Activated CD4-positive, CD25-positive, alpha-beta regulatory T cell treated with anti-CD3 and anti-CD28 coated beads, Interleukin-2, amount 50 U/mL, for 24 hours (primary cell): ENCODE data around the gene EXOSC1.
"Not testable (repeated sequence)": the region's sequence is repeated elsewhere in the genome, so short reads cannot be mapped to it uniquely, and the experiment has no call there.

ENCODE experiments used
- ATAC-seq, 2 donors: fragments of 150-1000 bp; cut with Tn5 transposase; one replicate each; pipeline ENCODE4 v1.10.0; 2021; ENCODE audit warnings: mild to moderate bottlenecking in 1 of 2, moderate library complexity in 1 of 2

EXOSC1 gene

DNA sequence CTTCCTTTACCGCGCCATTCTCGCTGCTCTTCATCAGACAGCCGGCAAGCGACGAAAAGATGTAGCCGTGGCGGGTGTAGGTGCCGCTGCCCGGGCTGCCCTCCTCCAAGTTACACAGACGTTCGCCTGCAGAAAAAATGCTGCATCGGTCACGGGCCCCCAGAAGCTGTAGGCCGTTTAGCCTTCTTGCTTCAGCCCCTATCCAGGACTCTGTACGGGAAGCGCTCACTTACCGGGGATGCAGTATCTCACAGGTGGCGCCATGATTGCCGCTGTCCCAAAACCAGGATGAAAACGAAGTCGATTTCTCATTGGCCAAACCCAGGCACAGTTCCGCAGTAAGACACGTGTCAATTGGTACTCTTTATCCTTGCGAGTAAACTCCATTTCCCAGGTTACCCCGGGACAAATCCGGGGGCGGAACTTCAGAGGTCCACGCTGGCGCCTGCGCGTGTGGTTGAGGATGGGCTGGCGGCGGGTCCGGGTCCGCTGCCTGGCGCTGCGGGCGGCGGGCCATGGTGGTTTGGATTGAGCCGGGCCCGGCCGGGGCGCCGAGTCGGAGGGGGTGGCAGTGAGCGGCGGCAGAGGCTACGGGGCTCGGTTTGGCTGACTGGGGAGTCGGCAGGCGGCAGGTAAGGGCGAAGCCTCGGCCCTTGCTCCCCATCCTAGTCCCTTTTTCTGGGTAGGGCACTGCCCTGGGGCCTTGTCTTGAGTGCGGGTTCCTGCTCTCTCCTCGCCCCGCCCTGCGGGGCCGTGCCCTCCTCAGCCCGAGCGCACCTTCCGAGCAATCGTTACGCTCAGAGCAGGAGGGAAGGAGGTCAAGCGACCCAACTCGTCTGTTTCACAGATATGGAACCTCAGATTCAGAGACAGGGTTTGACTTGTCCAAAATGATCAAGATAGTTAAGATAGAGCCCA lies at the start of gene EXOSC1, which contains the start of gene ZDHHC16:
EXOSC1 (minus strand) TSS at position 285 of the 918 bp plus-strand sequence; CDS start at position 264, 21 bp downstream.
ZDHHC16 (plus strand) TSS at position 454 of the 918 bp plus-strand sequence. CDS start 5,501 bp downstream, outside the sequence.
- peak; percentile 91 to 94 for ATAC-seq

- ATAC-seq, result no peak
Observed at GRCh38 chr10:97494863-97495506, 49.2 kb upstream of the EXOSC1 start.

DNA sequence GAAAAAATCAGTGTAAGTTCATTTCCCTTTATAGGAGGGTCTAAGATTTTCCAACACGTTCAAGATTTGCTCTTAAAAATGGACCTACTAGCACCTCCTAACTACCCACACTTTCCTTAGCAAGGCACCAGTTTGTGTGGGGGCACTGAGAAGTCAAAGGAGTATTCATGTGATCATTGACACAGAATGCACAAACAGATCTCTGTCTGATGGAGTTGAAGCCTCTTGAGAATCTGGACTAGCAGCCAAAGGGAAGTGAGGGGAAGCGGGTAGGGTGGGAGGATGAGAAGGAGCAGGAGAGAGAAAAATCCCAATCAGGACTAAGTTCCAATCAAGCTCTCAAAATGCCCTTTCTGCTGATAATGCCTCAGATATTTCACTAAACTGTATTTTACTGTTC lies 48.3 kb upstream of the EXOSC1 start:
- no peak for ATAC-seq

GRCh38 chr10:97490592-97490991 lies 44.8 kb upstream of the EXOSC1 start:
- no peak for ATAC-seq

DNA sequence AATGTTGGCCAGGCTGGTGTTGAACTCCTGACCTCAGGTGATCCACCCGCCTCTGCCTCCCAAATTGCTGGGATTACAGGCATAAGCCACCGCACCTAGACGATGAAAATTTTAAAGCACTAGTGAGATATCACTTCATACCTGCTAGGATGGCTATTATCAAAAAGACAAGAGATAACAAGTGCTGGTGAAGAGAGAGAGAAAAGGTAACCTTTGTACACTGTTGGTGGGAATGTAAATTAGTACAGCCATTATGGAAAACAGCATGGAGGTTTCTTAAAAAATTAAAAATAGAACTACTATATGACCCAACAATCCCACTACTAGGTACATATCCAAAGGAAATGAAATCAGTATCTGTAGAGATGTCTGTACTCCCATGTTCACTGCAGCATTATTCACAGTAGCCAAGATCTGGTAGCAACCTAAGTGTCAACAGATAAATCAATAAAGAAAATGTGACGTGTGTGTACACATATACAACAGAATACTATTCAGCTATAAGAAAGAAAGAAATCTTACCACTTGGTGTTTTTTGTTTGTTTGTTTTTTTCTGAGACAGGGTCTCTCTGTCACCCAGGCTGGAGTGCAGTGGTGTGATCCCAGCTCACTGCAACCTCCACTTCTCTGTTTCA lies 40.0 kb upstream of the EXOSC1 start:
- no peak for ATAC-seq

DNA sequence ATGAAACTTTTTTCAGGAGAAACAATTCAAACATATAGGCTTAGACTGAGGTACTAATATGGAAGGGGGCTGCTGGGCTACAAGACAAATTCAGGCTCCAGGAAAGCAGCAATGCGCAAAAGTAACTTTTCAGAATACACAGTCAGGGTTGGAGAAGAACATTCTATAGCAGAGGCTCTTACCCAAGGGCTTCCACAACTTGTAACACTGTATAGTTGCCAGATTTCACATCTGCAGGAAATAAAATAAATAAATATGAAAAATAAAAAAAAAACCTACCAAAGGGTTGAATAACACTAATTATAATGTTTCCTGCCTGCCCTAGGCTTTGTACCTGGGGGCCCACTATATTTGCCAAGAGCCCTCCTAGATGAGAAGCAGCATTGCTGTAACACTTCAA lies 38.1 kb upstream of the EXOSC1 start:
- no peak for ATAC-seq

- no peak for ATAC-seq
Observed at GRCh38 chr10:97483506-97483905, 37.7 kb upstream of the EXOSC1 start.

DNA sequence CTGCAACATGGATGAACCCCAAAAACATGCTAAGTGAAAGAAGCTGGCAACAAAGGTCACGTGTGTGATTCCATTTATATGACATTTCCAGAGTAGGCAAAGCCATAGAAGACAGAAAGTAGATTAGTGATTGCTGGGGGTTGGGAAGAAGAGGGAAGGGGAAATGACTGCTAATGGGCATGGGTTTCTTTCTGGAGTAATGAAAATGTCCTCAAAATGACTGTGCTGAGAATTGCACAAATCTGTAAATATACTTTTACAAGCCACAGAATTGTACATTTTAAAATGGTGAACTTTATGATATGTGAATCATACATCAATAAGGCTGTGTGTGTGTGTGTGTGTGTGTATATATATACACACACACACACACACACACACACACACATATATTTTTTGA lies 36.6 kb upstream of the EXOSC1 start:
- ATAC-seq, result no peak

DNA sequence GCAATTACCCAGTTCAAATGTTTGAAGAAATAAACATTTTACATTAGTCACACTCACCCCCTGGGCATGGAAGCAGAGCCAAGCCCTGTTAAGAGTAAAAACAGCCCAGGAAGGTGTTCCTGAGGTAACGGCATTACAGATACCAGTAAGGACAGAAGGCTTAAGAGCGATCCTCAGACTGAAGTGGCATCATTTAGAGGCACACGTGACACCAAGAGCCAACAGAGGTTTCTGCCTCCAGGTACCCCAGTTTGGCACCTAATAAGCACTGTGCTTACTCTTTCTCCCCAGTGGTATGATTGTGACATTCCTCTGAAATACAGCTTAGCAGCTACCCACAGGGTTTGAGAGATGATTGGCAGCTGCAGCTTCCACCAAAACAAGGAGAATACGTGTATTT lies 35.3 kb upstream of the EXOSC1 start:
- ATAC-seq, result no peak

- ATAC-seq, result no peak
Observed at GRCh38 chr10:97479939-97480338, 34.1 kb upstream of the EXOSC1 start.

DNA sequence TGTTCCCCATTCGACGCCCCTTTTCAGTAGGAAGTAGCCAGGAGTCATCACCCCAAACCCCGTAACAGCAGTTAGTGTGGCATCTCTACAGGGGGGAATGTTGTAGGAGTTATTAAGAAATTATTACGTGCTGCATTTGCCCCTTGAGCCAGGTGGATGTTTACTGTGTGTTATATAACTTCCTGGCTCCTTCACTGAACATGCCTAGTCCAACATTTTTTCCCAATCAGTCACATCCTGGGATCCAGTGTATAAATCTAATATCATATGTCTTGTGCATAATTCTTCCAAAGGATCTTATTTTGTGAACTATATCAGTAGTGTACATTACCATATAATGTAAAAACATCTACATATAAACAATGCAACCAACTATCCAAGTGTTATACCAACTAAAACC lies 33.6 kb upstream of the EXOSC1 start:
- ATAC-seq, result not testable (repeated sequence)

DNA sequence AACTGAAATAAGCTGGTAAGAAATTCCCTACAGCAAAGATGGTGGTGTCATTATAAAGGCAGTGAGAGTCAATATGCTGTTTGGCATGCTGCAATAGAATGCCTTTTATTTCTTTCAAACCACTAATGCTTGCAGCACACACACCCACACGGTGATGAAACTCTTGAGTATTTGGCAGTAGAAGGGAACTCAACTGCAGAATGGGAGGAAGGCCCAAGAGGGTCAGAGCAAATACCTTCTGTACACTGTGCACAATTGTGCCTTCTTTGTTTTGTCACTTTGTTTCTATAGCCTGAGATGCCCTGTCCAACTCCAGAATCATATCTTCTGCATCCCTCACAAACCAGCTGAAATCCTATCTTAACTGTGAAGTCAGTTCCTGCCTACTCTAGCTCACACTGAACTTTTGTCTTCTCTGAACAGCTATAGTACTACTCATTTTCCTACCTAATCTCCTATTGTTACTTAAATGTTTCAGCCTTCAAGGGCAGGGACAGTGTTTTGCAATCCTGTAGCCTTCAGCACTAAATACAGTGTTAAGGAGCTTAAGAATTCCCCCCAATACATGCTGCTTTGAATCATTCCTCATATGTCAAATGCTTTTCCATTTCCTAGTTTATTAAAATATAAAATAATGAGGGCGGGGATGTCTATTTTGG lies 30.3 kb upstream of the EXOSC1 start:
- ATAC-seq, result no peak

GRCh38 chr10:97474918-97475317 lies 29.1 kb upstream of the EXOSC1 start:
- ATAC-seq, result no peak

DNA sequence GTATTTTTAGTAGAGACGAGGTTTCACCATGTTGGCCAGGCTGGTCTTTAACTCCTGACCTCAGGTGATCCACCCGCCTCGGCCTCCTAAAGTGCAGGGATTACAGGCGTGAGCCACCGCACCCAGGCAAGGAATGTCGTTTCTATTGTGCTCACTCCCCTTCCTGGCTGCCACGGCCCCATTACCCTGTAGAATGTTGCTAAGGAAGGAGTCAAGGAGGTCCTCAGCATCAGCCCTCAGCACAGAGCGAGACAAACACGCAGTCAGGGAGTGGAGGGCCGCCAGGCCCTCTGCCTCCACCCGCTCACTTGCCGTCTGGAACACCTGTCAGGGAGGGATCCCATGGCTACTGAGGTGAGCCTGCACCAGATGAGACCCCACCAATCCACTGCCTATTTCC lies 23.0 kb upstream of the EXOSC1 start:
- ATAC-seq, result not testable (repeated sequence)

GRCh38 chr10:97468162-97468561 lies 22.4 kb upstream of the EXOSC1 start:
- ATAC-seq, result no peak

GRCh38 chr10:97466755-97467154 lies 20.9 kb upstream of the EXOSC1 start:
- no peak for ATAC-seq

DNA sequence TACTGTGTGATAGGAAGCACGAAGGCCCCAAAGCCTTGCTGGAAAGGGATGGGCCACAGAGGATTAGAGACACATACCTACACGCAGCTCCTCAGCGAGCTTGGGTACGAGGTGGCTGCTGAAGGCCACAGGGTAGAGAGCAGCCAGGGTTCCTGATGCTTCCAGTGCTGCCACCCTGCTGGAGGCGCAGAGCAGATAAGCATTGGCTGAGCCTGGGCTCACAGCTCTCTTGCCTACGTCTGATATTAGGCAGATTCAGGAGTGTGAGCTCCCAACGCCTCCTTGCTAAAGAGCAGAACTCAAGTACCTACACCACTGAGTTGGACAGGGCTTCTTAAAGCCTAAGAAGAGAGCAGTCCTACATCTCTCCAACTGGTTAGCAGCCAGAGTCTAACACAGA lies 20.2 kb upstream of the EXOSC1 start:
- no peak for ATAC-seq

- no peak for ATAC-seq
Observed at GRCh38 chr10:97464226-97464625, 18.4 kb upstream of the EXOSC1 start.

GRCh38 chr10:97463363-97464132 lies 17.7 kb upstream of the EXOSC1 start:
- ATAC-seq, result peak in 1 of 2 donors; percentile 47

DNA sequence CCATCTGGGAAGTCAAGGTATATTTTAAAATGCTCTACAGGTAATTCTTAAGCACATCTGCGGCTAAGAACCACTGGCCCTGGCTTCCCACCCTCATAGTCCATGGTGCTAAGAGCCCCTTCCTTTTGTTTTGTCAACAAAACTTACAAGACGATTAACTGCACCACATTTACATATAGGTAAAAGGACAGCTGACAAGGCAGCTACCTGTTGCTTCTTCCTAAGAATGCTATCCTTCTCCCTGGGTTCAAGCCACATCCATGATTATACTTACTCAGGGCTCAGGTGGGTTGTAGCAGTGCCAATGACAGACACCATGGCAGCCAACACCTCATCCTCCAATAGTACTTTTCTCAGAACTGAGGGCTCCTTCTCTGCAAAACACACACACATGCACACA lies 16.5 kb upstream of the EXOSC1 start:
- ATAC-seq, result no peak

GRCh38 chr10:97459933-97460332 lies 14.1 kb upstream of the EXOSC1 start:
- ATAC-seq, result no peak

DNA sequence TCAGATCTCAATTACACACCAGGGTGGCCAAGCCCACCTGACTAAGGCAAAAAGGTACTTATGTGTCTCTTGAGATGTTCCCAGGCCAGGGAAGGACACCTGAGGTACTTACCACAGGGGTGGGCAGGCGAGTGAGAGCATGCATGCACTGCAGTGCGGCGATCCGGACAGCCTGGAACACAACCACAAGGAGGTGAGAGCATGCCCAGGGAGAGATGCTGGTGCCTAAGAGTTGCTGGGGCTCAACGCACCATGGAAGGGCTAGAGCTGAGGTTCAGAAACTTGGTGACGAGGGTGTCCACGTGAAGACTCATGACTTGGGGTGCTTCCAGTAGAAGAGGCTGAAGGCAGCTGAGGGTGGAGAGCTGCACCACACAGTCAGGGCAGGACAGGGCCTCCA lies 13.3 kb upstream of the EXOSC1 start:
- no peak for ATAC-seq
